ENCODE data around the gene C1orf159. TPM values are rescaled to one million over a fixed set of nuclear protein-coding genes. Genes with fewer than 3 reads are reported as not detected.

The C1orf159 gene
- total RNA-seq, 1 experiment from 2014 or later, result 10.3 TPM

DNA sequence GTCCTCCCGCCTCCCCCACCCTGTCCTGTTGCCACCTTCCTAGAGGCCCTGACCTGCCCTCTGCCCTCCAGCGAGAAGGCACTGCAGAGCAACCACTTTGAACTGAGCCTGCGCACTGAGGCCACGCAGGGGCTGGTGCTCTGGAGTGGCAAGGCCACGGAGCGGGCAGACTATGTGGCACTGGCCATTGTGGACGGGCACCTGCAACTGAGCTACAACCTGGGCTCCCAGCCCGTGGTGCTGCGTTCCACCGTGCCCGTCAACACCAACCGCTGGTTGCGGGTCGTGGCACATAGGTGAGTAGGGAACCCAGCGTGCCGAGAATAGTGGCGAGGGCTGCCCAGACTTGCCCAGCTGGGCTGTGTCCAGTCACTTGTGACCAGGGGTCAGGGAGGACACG lies 62.2 kb downstream of the C1orf159 start:
- DNase-seq (ENCODE audit: low read depth), result no peak

DNA sequence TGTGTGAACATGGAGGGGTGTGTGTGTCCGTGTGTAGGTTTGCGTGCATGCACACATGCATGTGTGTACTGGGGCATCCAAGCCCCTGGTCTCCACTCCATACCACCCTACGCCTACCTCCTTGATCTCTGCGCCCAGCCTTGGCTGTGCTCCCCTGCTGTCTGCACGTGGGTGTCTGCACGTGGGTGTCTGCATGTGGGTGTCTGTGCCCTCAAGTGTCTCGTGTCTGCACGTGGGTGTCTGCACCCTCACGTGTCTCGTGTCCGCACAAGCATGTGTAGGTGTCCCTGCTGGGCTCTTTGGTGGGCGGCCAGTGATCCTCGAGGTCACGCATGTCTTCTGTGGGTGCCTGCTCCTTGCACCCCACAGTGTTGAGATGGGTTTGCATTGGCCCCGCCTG lies 62.9 kb downstream of the C1orf159 start:
- DNase-seq (ENCODE audit: low read depth), result no peak

DNA sequence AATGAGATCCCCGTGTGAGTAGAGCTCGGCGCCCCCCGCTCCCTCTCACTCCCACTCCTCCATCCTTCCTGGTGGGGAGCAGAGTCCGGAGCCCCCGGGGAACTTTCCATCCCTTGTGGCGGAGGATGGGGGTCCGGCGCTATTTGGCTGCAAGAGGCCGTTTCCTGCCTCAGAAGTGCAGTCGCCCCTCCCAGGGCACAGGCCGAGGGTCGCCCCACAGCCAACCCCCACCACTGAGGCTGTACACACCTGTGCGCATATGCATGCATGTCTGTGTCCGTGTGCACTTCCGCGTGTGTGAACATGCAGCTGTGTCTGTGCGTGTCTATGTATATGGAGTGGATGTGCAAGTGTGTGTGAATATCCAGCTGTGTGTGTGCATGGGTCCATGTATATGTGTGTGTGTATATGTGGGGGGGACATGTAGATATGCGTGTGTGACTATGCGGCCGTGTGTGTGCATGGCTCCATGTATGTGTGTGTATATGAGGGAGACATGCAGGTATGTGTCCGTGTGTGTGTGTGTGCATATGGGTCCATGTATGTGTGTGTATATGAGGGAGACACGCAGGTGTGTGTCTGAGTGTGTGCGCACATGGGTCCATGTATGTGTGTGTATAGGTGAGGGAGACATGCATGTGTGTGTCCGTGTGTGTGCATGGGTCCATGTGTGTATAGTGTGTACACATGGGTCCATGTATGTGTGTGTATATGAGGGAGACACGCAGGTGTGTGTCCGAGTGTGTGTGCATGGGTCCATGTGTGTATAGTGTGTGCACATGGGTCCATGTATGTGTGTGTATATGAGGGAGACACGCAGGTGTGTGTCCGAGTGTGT lies 63.7 kb downstream of the C1orf159 start:
- no peak for DNase-seq (ENCODE audit: low read depth)

DNA sequence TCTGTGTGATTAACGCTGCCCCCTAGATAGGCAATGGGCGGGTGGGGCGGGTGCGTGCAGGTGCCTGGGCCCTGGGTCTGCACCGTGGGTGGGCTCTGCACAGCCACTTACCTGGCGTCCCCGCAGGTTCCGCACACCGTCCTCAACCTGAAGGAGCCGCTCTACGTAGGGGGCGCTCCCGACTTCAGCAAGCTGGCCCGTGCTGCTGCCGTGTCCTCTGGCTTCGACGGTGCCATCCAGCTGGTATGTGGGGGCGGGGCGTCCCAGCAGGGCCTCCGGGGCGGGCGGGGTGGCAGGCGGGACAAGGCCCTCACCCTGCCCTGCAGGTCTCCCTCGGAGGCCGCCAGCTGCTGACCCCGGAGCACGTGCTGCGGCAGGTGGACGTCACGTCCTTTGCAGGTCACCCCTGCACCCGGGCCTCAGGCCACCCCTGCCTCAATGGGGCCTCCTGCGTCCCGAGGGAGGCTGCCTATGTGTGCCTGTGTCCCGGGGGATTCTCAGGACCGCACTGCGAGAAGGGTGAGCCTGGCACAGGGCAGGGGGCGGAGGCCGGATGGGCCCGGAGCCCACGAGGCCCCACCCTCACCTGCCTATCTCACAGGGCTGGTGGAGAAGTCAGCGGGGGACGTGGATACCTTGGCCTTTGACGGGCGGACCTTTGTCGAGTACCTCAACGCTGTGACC lies 64.6 kb downstream of the C1orf159 start:
- DNase-seq (ENCODE audit: low read depth), result no peak

DNA sequence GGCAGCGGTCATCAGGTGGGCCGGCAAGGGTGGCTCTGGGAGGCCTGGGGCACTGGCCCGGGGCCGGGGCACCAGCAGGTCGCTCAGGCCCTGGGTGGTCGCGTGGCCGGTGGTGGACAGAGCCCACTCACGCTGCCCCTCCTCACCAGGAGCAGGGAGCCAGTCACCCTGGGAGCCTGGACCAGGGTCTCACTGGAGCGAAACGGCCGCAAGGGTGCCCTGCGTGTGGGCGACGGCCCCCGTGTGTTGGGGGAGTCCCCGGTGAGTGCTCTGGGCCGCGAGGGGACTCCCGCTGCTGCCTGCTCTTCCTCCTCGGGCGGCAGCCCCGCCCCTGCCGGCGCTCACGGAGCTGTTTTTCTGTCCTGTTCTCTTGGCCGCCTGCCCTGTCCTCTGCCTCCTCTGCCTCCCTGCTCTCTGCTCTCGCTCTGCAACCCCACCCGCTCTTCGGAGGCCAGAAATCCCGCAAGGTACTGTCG lies 65.3 kb downstream of the C1orf159 start:
- DNase-seq (ENCODE audit: low read depth), result no peak

DNA sequence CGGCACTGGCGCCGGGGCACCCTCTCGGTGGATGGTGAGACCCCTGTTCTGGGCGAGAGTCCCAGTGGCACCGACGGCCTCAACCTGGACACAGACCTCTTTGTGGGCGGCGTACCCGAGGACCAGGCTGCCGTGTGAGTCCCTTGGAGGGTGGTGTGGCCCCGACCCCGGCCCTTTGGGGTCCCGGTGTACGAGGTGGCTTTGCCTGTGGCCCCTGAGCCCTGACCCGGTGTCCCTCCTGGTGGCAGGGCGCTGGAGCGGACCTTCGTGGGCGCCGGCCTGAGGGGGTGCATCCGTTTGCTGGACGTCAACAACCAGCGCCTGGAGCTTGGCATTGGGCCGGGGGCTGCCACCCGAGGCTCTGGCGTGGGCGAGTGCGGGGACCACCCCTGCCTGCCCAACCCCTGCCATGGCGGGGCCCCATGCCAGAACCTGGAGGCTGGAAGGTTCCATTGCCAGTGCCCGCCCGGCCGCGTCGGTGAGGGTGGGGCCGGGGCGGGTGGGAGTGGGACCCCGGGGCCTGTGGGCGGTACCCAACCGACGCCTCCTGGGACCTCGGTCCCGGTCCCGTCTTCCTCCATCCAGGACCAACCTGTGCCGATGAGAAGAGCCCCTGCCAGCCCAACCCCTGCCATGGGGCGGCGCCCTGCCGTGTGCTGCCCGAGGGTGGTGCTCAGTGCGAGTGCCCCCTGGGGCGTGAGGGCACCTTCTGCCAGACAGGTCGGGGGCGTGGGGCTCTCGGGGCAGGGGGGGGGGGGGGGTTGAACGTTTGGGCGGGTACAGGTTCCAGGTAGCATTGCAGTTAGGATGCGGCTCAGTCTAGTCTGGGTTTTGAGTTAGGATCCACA lies 66.3 kb downstream of the C1orf159 start:
- DNase-seq (ENCODE audit: low read depth), result no peak

DNA sequence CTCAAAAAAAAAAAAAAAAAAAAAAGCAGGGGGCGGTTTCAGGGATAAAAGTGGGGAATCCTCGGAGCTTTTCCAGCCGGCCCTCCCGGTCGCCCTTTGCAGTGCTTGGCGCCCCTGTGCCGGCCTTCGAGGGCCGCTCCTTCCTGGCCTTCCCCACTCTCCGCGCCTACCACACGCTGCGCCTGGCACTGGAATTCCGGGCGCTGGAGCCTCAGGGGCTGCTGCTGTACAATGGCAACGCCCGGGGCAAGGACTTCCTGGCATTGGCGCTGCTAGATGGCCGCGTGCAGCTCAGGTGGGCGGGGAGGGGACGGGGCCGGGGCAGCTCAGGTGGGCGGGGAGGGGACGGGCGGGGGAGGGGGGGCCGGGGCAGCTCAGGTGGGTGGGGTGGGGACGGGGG lies 67.1 kb downstream of the C1orf159 start:
- no peak for DNase-seq (ENCODE audit: low read depth)

DNA sequence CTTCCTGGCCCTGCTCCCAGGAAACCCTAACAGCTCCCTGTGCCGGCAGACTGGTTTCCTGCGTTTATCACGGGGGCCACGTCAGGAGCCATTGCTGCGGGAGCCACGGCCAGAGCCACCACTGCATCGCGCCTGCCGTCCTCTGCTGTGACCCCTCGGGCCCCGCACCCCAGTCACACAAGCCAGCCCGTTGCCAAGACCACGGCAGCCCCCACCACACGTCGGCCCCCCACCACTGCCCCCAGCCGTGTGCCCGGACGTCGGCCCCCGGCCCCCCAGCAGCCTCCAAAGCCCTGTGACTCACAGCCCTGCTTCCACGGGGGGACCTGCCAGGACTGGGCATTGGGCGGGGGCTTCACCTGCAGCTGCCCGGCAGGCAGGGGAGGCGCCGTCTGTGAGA lies 67.9 kb downstream of the C1orf159 start:
- no peak for DNase-seq (ENCODE audit: low read depth)

DNA sequence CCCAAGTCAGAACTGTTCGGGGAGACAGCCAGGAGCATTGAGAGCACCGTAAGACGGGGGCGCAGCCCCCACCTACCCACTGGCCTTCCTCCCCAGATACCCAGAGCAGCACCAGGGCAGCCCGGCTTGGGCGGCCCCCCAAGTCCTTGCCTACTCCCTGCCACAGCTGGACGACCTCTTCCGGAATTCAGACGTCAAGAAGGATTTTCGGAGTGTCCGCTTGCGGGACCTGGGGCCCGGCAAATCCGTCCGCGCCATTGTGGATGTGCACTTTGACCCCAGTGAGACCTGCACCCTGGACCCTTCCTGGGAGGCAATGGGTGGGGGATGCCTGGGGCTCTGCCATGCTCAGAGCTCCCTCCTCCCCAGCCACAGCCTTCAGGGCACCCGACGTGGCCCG lies 68.5 kb downstream of the C1orf159 start:
- no peak for DNase-seq (ENCODE audit: low read depth)

DNA sequence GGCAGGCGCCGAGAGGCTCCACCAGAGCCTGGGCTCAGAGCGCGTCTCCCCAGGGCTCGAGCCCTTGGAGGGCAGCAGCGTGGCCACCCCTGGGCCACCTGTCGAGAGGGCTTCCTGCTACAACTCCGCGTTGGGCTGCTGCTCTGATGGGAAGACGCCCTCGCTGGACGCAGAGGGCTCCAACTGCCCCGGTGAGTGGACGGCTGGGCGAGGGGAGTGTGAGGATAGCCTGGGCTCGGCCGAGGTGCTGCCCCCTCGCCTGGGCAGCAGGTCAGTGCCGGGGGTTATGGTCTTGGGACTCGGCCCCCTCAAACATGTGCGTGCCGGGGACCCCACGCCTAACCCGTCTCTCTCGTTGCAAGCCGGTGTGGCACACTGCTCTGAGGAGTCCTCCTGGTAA lies 69.1 kb downstream of the C1orf159 start:
- no peak for DNase-seq (ENCODE audit: low read depth)

DNA sequence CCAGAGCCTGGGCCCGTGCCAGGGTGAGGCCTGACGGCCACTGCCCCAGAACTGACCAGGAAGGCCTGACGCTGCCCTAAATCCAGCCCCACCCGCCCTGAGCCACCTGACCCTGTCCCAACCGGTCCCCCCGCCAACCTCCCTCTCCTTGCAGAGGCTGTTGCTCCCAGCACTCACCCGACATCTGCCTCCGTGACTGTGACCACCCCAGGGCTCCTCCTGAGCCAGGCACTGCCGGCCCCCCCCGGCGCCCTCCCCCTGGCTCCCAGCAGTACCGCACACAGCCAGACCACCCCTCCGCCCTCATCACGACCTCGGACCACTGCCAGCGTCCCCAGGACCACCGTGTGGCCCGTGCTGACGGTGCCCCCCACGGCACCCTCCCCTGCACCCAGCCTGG lies 69.6 kb downstream of the C1orf159 start:
- DNase-seq (ENCODE audit: low read depth), result no peak

DNA sequence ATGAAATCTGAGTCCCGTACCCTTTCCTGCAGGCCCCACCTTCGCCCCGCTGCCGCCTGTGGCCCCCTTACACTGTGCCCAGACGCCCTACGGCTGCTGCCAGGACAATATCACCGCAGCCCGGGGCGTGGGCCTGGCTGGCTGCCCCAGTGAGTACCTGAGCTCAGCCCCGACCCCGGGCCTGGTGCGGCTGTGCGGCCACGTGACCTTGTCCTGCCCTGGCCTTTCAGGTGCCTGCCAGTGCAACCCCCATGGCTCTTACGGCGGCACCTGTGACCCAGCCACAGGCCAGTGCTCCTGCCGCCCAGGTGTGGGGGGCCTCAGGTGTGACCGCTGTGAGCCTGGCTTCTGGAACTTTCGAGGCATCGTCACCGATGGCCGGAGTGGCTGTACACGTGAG lies 70.8 kb downstream of the C1orf159 start:
- no peak for DNase-seq (ENCODE audit: low read depth)

DNA sequence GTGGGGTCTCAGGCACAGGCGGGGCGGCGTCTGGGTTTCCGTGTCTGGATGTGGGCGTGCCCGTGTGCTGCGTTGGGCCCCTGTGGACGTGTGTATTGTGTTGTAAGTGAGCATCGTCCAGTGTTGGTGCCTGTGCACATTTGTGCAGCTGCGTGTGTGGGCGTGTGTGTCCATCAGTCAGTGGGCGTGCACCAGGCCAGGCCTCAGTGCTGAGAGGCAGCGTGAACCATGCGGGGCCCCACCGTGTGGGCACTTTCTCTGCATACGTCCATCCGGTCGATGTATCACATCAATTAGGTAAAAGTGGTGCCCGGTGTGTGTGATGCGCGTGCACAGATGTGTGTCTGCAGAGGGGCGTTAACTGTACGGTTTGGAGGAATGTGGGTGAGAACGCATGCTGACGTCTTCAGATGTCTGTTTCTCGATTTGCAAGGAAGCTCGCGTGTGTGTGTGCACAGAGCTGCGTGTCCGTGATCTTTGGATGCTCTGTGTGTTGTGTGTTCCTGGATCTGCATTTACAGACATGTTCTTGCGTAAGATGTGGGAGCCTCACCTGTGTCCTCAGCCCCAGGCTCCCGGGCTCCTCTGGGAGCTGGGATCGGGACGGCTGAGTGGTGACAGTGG lies 71.3 kb downstream of the C1orf159 start:
- no peak for DNase-seq (ENCODE audit: low read depth)

DNA sequence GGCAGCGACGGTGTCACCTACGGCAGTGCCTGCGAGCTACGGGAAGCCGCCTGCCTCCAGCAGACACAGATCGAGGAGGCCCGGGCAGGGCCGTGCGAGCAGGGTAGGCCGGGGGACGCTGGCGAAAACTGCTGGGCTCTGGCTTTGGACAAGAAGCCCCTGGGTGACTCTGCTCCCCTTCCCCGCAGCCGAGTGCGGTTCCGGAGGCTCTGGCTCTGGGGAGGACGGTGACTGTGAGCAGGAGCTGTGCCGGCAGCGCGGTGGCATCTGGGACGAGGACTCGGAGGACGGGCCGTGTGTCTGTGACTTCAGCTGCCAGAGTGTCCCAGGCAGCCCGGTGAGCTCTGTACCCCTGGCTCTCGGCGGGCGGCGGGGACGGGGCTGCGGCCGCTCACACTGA lies 72.0 kb downstream of the C1orf159 start:
- no peak for DNase-seq (ENCODE audit: low read depth)

DNA sequence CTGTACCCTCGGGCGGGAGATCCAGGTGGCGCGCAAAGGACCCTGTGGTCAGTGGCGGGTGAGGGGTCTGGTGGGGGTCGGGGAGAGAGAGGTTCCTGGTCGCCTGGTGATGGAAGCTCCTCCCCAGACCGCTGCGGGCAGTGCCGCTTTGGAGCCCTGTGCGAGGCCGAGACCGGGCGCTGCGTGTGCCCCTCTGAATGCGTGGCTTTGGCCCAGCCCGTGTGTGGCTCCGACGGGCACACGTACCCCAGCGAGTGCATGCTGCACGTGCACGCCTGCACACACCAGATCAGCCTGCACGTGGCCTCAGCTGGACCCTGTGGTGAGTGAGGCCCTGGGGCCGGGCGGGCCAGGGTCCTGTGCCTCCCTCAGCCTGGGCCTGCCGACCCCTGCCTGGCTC lies 72.5 kb downstream of the C1orf159 start:
- DNase-seq (ENCODE audit: low read depth), result no peak

DNA sequence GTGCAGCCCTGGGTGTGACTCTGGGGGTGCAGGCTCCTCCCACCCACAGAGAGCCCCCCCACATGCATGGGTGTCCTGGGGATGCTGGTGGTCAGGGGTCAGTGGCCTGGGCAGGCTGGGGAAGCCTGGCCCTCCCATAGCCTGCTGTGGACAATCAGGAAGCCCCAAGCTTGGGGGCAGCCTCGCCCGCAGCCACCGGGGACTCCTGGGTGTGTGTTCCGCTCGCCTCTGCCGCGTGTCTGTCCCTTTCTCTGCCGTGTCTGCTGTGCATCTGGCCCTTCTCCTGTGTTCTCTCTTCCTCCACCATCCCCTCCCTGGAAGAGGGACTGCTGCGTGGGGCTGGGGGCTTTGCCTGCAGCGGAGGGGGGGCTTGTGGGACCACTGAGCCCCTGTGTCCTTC lies 73.1 kb downstream of the C1orf159 start:
- no peak for DNase-seq (ENCODE audit: low read depth)

DNA sequence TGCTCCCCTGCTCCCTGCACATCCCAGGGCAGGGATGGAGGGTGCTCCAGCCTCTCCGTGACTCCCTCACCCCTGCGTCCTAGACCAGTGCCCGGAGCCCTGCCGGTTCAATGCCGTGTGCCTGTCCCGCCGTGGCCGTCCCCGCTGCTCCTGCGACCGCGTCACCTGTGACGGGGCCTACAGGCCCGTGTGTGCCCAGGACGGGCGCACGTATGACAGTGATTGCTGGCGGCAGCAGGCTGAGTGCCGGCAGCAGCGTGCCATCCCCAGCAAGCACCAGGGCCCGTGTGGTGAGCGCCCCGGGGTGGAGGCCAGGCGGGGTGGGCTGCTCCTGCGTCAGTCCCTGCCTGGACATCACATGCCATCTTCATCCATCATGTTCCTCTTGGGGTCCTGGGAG lies 74.0 kb downstream of the C1orf159 start:
- DNase-seq (ENCODE audit: low read depth), result no peak

DNA sequence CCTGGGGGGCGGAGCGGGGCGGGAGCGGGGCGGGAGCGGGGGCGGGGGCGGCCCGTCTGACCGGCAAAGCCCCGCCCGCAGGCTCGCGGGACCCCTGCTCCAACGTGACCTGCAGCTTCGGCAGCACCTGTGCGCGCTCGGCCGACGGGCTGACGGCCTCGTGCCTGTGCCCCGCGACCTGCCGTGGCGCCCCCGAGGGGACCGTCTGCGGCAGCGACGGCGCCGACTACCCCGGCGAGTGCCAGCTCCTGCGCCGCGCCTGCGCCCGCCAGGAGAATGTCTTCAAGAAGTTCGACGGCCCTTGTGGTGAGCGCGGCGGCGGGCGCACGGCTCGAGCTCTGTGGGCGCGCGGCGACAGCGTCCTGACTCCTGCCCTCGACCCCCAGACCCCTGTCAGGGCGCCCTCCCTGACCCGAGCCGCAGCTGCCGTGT lies 74.8 kb downstream of the C1orf159 start:
- DNase-seq (ENCODE audit: low read depth), result no peak

DNA sequence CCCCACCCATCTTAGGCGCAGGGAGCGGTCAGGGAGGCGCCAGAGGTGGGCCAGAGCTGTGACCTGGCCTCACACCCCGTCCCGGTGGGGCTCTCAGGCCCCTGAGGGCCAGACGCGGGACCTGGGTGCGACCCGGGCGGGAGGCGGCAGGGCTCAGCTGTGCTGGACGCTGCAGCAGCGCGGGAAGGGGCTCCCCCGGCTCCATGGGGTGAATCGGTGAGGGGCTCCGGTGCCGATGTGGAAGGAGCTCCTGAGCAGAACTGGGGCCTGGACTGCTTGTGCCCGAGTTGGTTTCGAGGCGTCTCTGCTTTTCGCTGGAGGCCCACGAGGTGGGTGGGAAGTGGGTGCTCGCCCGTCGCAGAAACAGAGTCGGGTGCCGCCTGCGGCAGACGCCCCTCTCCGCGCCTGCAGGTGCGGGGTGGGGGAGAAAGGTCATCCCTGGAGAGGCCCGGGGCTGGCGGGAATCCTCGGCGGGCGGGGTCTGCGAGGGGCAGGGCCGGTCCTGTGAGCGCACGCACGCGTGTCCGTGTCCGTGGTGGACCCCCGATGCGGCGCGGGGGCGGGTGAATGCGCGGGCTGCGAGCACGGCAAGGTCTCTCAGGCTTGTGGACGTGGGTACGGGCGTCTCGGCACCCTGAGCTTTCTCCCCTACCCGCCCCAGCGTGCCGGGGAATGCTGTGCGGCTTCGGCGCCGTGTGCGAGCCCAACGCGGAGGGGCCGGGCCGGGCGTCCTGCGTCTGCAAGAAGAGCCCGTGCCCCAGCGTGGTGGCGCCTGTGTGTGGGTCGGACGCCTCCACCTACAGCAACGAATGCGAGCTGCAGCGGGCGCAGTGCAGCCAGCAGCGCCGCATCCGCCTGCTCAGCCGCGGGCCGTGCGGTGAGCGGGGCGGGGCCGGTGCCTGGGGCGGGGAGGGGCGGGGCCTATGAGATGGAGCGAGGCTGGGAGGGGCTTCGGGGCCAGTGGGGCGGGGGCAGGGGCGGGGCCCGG lies 75.6 kb downstream of the C1orf159 start:
- DNase-seq (ENCODE audit: low read depth), result peak; percentile 67

DNA sequence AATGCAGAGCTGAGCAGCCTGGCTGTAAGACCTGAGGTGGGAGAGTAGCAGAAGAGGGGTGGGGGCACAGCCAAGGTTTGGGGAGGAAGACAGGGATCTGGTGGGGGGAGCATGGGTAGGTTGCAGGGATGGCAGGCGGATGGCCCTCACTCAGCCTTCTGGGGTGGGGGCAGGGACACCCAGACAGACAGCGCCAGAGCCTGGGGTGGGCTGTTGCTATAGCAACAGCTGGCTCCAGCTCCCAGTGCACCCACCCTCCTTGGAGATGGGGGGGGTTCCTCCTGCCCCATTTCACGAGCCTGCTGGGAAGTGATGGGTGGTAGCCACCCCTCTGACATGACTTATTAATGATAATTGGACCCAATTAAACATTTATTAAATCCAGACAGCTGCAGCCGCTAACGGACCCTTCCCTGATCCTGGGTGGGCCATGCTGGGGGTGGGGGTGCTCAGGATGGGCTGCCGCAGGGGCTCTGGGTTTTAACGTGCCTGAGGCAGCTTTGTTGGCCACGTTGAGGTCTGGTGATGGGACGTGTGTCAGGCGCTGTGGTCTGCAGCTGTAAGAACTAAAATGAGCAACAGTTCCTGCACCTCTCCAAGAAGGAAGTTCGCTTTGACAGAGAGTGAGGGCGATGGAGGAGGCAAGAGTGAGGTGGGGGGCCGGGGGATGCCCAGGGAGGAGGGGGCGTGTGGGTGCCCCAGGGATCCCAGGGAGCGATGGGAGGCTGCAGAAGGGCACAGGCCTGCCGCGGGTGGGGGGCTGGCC lies 76.6 kb downstream of the C1orf159 start:
- DNase-seq (ENCODE audit: low read depth), result no peak
